Endothelial cell of umbilical vein (primary cell): ENCODE results near the gene RAB27B. TPM values are rescaled to one million over a fixed set of nuclear protein-coding genes. Genes with fewer than 3 reads are reported as not detected.

Source experiments
- BruUV-seq: library from RNA; stranded (reverse); fragments of 400-500 nt; replicated peaks from 2 replicates; lab custom pipeline; 2021; lab: Mats Ljungman, UMichigan
- CTCF ChIA-PET: fragments of 300-600, 350-600 bp; sonication (Branson Sonifier 250); formaldehyde crosslinking; loops from one replicate; lab custom pipeline; 2021; ENCODE audit warnings: antibody characterized with exemption, inconsistent platforms; lab: Charles Lee
- POLR2A ChIA-PET: fragments of 300-600, 350-600 bp; sonication (Branson Sonifier 250); formaldehyde crosslinking; loops from one replicate; lab custom pipeline; 2021; ENCODE audit warnings: antibody characterized with exemption, inconsistent platforms; lab: Charles Lee
- DNase-seq: peaks from one replicate; pipeline ENCODE4 v3.0.0-alpha.2; 2011; ENCODE audit warnings: low read depth, low spot score
- FAIRE-seq: peaks from 2 replicates; lab custom pipeline; 2011; peaks lifted over from hg19 to GRCh38; lab: Jason Lieb, UNC
- H2AFZ ChIP-seq: 2 replicates; pipeline ENCODE4 v1.6.0; 2012; ENCODE audit warnings: low read depth, low read length, control low read depth, inconsistent platforms
- H3K27ac ChIP-seq: 2 replicates; pipeline ENCODE4 v1.5.1; 2011; ENCODE audit warnings: low read depth, mild to moderate bottlenecking, control low read depth, low read length, moderate library complexity; ENCODE audit not compliant: insufficient read depth
- H3K27me3 ChIP-seq, 2 experiments: 2 replicates each; pipeline versions ENCODE4 v1.6.0 to v1.6.1; 2011; ENCODE audit warnings: low read length in 2 of 2, mixed read lengths in 1 of 2; ENCODE audit not compliant: control insufficient read depth in 2 of 2, insufficient read depth in 2 of 2
- H3K36me3 ChIP-seq, 2 experiments: 2 replicates in 1 of 2; 3 replicates in 1 of 2; pipeline ENCODE4 v1.5.1; 2011; ENCODE audit warnings: low read length in 2 of 2, mild to moderate bottlenecking in 1 of 2, moderate library complexity in 1 of 2; ENCODE audit not compliant: control insufficient read depth in 2 of 2, insufficient read depth in 2 of 2; ENCODE audit errors: extremely low read depth in 1 of 2
- H3K4me1 ChIP-seq: 3 replicates; pipeline ENCODE4 v1.5.1; 2011; ENCODE audit warnings: mild to moderate bottlenecking, low read length; ENCODE audit not compliant: control insufficient read depth, insufficient read depth; ENCODE audit errors: extremely low read depth
- H3K4me2 ChIP-seq: 2 replicates; pipeline ENCODE4 v1.6.1; 2011; ENCODE audit warnings: low read length, control low read depth, mixed read lengths; ENCODE audit not compliant: insufficient read depth
- H3K4me3 ChIP-seq, 3 experiments: fragments of 200-600 bp in 1 of 3; sonication (generic), shearing (Covaris generic) in 1 of 3; replicated peaks in 1 of 3; 2 replicates each; pipeline ENCODE4 v1.5.1; 2011 to 2016; ENCODE audit warnings: control low read depth in 3 of 3, low read length in 3 of 3, mild to moderate bottlenecking in 2 of 3, inconsistent platforms in 1 of 3, low read depth in 1 of 3, moderate library complexity in 1 of 3; ENCODE audit not compliant: insufficient read depth in 1 of 3
- H3K79me2 ChIP-seq: 2 replicates; pipeline ENCODE4 v1.6.0; 2012; ENCODE audit warnings: low read length, inconsistent platforms; ENCODE audit not compliant: control insufficient read depth, insufficient read depth
- H3K9ac ChIP-seq: replicated peaks from 2 replicates; pipeline ENCODE3; 2011; ENCODE audit warnings: low read length, control low read depth; ENCODE audit not compliant: insufficient read depth; ENCODE audit errors: extremely low read depth
- H3K9me1 ChIP-seq: replicated peaks from 3 replicates; pipeline ENCODE4 v1.6.0; 2011; ENCODE audit warnings: mild to moderate bottlenecking, low read length; ENCODE audit not compliant: control insufficient read depth, insufficient read depth; ENCODE audit errors: extremely low read depth
- H3K9me3 ChIP-seq: replicated peaks from 2 replicates; pipeline ENCODE4 v1.5.1; 2012; ENCODE audit warnings: low read length, inconsistent platforms; ENCODE audit not compliant: control insufficient read depth, insufficient read depth
- H4K20me1 ChIP-seq: replicated peaks from 2 replicates; pipeline ENCODE3; 2011; ENCODE audit warnings: mild to moderate bottlenecking, low read length; ENCODE audit not compliant: control insufficient read depth, insufficient read depth; ENCODE audit errors: extremely low read depth
- CTCF ChIP-seq, 2 donors: IDR thresholded peaks; 1 replicate in 1 of 2; 2 replicates in 1 of 2; pipeline ENCODE4 v1.5.1; 2011; ENCODE audit warnings: low read length in 2 of 2, mild to moderate bottlenecking in 2 of 2, moderate library complexity in 2 of 2, control low read depth in 1 of 2, inconsistent platforms in 1 of 2, low read depth in 1 of 2; ENCODE audit not compliant: insufficient read depth in 1 of 2; ENCODE audit errors: extremely low read depth in 1 of 2
- EZH2 ChIP-seq: IDR thresholded peaks from 2 replicates; pipeline ENCODE4 v1.6.1; 2012; ENCODE audit warnings: borderline replicate concordance, low read depth, mild to moderate bottlenecking, moderate library complexity, low read length, inconsistent platforms; ENCODE audit not compliant: severe bottlenecking
- GATA2 ChIP-seq: IDR thresholded peaks from 2 replicates; pipeline ENCODE4 v1.7.0; 2011; ENCODE audit warnings: low read depth, mild to moderate bottlenecking, moderate library complexity, mixed read lengths, low read length; ENCODE audit not compliant: insufficient read length, insufficient read depth
- JUN ChIP-seq: IDR thresholded peaks from 2 replicates; pipeline ENCODE4 v1.6.1; 2011; ENCODE audit warnings: borderline replicate concordance, low read depth; ENCODE audit not compliant: insufficient read length, insufficient read depth
- MAX ChIP-seq: IDR thresholded peaks from 2 replicates; pipeline ENCODE4 v1.6.1; 2011; ENCODE audit not compliant: insufficient read depth, insufficient read length
- MYC ChIP-seq: IDR thresholded peaks from one replicate; pipeline ENCODE4 v1.6.1; 2011; ENCODE audit warnings: mild to moderate bottlenecking, low read depth, low read length
- POLR2A ChIP-seq: IDR thresholded peaks from 2 replicates; pipeline ENCODE4 v1.6.1; 2012; ENCODE audit warnings: low read depth, mild to moderate bottlenecking, control low read depth, low read length
- POLR2AphosphoS5 ChIP-seq: IDR thresholded peaks from 2 replicates; pipeline ENCODE4 v1.6.1; 2012; ENCODE audit warnings: low read depth, mild to moderate bottlenecking, control low read depth, low read length, moderate library complexity; ENCODE audit not compliant: insufficient read depth
- dilution Hi-C: fragments of 300-500 bp; cut with MboI; formaldehyde crosslinking; loops from one replicate; pipeline ENCODE4 v1.15.0; 2019; ENCODE audit warnings: low sequenced_read_pairs; ENCODE audit not compliant: extremely low pct_ligation_motif_present
- intact Hi-C: fragments of 100-400 bp; cut with micrococcal nuclease; formaldehyde crosslinking; loops from one replicate; pipeline ENCODE4 v1.10.0; 2022
- polyA plus RNA-seq, 4 experiments: library from polyadenylated mRNA; depleted of rRNA in 3 of 4; stranded (reverse) in 3 of 4; unstranded in 1 of 4; fragments of >200 nt; gene quantifications; 2 replicates each; pipeline versions ENCODE4 v1.2.1 to v1.2.3, GENCODE V29; 2011 to 2012; ENCODE audit warnings: missing spikeins in 1 of 4
- total RNA-seq: library from RNA; stranded (reverse); gene quantifications from 2 replicates; pipeline ENCODE4 v1.2.3, GENCODE V29; 2021

The RAB27B gene
- total and polyA plus RNA-seq, 2 donors (not counting 3 experiments of a cell fraction or from before 2014, with no cell fraction given), result not detected

- intact Hi-C loops, result no loop called here
- H3K9me1 ChIP-seq, result no peaks in the 10 kb centered on the region
- H3K4me2 ChIP-seq, result no peak overlapping the region
- POLR2A ChIA-PET, result no interaction called here
- no peaks in the 10 kb centered on the region for H3K4me1 ChIP-seq
- CTCF ChIA-PET, result no interaction called here
- TF ChIP-seq MAX, result no peak
- no peak for TF ChIP-seq JUN
- TF ChIP-seq MYC, result no peak
- TF ChIP-seq GATA2, result no peak
- TF ChIP-seq POLR2AphosphoS5, result no peak
- no peak for TF ChIP-seq POLR2A
- TF ChIP-seq CTCF (IDR thresholded peaks at IDR 0.05; ENCODE audit: extremely low read depth in 1 of 2, insufficient read depth in 1 of 2, low read depth in 1 of 2, low read length in 2 of 2), result no peak
- no peak for TF ChIP-seq EZH2
- no peaks in the 10 kb centered on the region for H3K9me3 ChIP-seq
- H3K36me3 ChIP-seq, result no peaks in the 10 kb centered on the region
- H3K4me3 ChIP-seq, result no peak overlapping the region
- no peaks in the 10 kb centered on the region for H3K79me2 ChIP-seq
- no peak for DNase-seq
- H2AFZ ChIP-seq, result no peak overlapping the region
- no TSS peak for BruUV-seq
- H3K27ac ChIP-seq, result no peak overlapping the region
- dilution Hi-C loops, result no loop called here
- H4K20me1 ChIP-seq, result no peaks in the 10 kb centered on the region
- H3K27me3 ChIP-seq, result no peaks in the 10 kb centered on the region
- no peak for FAIRE-seq
- H3K9ac ChIP-seq, result no peak overlapping the region
Measured at GRCh38 chr18:54786206-54786605, 42.1 kb upstream of the RAB27B start.
